H4 (cell line): ENCODE results near the gene DENND1A. TPM values are rescaled to one million over a fixed set of nuclear protein-coding genes. Genes with fewer than 3 reads are reported as not detected.

Source experiments
- DNase-seq: peaks from one replicate; pipeline ENCODE4 v3.0.0-alpha.2; 2015; ENCODE audit warnings: low spot score
- total RNA-seq: library from RNA; depleted of rRNA; stranded (reverse); fragments of >200 nt; shearing (Covaris generic); gene quantifications from 2 replicates; pipeline ENCODE4 v1.2.3, GENCODE V29; 2014

DENND1A gene
- total RNA-seq, 1 experiment from 2014 or later = 9.5 TPM

- no peak for DNase-seq
Observed at GRCh38 chr9:123686131-123686828, 243.6 kb downstream of the DENND1A start.

- no peak for DNase-seq
Observed at GRCh38 chr9:123685489-123686083, 244.3 kb downstream of the DENND1A start.

GRCh38 chr9:123684393-123685149 lies 245.4 kb downstream of the DENND1A start:
- DNase-seq = no peak

DNA sequence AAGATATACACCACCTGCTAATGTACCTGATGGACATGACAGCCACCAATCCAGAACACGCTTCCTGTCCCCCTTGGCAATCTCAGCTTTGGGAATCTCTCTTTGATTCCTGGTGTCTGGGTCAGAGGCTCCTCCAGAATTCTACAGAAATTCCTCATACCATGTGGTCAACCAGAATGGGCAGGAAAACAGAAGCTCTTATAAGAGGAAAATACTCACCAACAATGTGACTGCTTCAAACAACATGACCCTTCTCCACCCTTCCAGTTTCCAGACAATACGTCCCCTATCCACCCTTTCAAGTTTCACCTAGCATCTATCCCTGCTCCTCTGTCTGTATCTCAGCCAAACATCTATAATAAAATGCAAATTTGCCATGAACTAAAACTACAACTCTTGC lies 247.2 kb downstream of the DENND1A start:
- DNase-seq = no peak

GRCh38 chr9:123680352-123680751 lies 249.6 kb downstream of the DENND1A start:
- no peak for DNase-seq

- peak; percentile 13 for DNase-seq
Observed at GRCh38 chr9:123679330-123679987, 250.5 kb downstream of the DENND1A start.

DNA sequence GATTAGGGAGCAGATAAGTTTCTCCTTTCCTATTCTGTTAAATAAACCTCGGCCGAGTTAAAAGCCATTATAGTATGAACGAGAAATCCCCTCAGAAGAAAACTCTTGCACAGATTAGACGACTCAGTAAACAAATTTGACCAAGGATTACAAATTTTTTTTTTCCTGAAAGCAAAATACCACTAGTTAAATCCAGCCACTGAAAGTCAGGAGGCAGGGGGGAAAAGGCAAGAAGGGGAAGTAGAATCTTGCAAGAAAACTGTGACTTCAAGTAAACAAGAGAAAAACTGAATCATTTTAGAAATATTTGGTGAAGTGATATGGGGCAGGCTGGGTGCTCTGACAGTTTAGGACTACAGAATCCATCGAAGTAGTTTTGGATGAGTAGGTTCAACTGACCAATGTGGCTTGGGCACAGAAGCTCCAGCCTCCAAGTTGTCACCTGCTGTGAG lies 251.0 kb downstream of the DENND1A start:
- DNase-seq = peak; percentile 39

DNA sequence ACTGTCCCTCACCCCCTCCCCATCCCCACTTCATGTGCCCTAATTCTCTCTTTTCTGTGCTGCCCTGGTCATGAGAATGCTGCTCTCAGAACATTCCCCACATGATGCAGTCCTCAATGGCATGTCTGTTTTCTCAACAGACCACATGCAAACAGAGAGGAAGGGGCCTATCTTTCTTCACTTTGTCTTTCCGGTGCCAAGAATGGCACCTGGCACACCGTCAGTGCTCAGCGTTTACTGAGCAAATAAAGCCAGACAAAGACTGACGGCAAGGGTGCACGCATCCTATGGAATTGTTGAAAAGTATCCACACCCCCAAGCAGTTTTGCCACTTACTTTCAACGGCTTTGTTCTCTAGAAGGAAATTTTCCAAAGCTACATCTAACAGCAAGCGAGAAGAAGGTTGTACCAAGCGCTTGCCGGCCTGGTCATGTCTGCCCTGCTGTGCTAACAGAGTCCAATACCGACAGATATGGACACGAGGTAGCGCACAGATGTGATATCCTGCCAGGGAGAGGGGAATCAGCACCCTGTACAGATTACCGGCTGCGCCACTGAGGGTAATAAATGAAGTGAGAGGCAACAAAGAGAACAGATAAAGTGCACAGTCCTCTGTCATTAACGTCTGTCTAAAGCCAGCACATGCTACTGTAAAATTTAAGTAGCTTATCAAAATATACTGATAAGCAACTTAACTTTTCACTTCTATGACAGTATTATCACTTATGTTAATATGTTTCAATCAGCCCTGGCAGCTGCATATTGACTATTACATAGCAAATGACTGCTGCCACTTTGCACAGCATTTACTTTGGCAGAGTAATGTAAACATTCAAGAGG lies 251.7 kb downstream of the DENND1A start:
- DNase-seq = no peak

GRCh38 chr9:123676869-123677268 lies 253.1 kb downstream of the DENND1A start:
- DNase-seq = no peak

DNA sequence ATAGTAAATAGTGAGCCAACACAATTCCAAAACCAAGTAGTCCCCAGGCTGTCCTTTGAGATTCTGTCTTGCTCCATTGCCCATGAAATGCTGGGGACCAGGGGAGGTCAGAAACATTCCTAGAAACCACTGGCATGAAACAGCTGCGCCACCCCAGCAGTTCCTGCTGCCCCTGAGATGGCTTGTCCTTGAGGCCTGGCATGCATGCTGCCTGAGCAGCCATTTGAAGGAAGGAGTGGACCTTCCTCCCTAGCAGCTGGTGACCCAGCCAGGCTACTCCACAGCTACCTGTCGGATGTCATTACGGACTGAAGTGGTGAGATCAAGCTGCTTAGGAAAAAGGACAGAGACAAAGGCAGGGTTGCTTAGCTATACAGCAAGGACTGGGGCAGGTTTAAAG lies 260.6 kb downstream of the DENND1A start:
- DNase-seq = no peak

- DNase-seq = no peak
Observed at GRCh38 chr9:123663529-123663928, 266.4 kb downstream of the DENND1A start.

- no peak for DNase-seq
Observed at GRCh38 chr9:123662057-123662776, 267.7 kb downstream of the DENND1A start.

DNA sequence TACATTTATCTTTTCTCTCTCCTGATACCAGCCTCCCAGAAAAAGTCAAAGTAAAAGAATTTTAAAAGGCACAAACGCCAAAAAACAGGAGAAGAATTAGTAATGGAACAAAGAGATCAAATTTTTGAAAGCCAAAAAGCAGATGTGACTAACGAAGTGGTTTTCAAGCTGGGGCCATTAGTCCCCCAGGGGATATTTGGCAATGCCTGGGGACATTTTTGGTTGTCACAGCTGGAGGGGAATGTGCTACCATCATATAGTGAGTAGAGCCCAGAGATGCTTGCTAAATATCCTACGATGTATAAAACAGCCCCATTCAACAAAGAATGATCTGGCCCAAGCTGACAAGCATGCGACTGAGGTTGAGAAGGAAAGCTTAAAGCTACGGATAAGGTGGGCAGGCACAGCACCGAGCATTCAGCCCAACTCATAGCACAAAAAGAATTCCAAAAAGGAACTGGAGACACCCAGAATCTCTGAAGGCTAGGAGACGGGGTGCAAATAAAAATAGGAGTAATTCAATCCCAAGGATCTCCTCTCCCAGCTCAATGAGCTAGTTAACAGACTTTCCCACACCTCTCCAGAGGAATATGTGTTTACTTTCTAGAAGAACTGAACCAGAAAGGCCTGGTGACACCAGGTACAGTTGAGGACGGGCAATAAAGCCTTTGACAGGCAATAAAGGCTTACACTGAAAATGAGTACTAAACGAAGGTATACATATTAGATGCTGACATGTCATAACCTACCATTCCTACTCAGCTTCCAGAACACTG lies 269.0 kb downstream of the DENND1A start:
- DNase-seq = no peak

DNA sequence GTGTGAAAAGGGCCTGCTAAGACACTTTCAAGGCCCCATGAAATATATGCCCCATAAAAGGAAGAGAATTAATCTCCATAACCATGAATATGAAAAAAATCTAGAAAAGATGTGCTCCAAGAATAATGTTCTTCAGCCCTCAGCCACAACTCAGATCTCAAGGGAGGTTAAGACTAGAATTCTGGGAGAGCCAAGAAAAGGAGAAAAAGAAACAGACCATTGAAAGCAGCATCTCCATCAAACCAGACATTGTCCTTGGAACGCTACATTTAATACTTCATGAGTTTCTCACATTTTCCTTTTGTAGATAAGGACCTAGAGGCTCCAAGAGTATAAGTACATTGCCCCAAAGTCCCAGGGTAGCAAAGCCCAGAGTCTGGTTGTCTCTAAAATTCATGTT lies 270.6 kb downstream of the DENND1A start:
- no peak for DNase-seq

GRCh38 chr9:123658792-123659191 lies 271.1 kb downstream of the DENND1A start:
- no peak for DNase-seq

- no peak for DNase-seq
Observed at GRCh38 chr9:123657941-123658340, 272.0 kb downstream of the DENND1A start.

DNA sequence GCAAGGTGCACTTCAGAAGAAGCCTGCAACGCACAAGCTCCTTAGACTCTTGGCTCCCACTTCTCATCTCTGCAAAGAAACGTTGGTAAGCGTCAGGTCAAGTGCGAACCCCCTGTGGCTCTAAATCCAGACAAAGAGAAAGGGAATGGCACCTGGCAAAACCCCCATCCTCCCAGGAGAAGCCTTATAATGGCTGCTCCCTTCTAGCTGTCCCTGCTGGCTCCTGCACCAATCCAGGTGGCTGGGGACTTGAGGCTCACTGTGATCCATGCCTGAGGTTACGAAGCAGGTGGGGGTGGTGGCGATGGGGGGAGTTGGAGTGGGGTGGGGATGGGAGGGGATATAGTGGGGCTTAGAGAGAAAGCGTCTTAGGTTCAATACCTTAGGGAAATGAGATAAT lies 272.8 kb downstream of the DENND1A start:
- DNase-seq = no peak

DNA sequence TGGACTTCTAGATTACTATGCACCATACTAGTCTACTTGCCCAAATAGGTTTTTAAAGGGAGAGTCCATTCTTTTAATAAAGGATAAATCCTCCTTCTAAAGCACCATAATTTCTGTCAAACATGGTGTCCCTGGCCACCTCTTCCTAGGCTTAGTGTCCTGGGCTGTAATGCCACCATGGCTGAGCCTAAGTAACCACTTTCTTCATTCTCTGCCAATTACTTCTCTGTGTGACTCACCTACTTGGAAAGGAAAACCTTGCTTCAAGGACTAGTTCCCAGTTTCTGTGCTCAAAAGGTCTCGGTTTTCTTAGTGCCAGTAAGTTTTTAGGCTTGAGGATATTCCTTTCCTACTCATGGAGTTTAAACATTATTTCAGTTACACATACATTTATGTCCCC lies 273.4 kb downstream of the DENND1A start:
- no peak for DNase-seq

DNA sequence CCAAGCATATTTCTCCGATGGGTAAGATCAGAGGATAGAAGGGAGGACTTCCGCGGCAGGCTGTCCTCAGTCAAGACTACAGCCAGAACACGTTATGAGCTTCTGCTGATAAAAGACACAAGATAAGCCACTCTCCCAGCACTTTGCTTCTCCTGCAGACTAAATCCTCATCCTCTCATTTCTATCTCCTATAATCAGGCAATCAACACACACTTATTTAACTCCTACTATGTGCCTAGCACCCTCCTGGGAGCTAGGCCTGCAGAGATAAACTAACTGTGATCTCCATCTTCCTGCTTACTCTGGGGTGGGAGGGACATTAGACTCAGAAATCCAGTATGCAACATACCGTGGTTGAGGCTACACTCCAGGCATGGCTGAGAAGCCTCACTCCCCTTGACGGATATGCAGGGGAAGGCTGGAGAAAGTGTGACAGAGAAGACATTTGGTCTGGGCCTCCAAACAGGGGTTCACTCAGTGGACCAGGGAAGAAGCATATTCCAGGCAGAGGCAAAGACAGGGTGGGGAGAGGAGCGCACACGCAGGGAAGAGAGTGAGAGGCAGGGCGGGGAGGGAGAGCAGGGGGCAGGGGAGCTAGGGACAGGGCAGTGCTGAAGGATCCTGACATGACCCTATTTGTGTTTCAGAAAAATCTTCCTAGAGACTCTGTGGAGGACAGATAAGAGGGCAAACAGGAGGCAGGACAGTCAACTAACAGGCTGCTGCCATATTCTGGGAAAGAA lies 274.1 kb downstream of the DENND1A start:
- DNase-seq = no peak
